ENCODE data around the gene RBP4.
A peak's percentile ranks its signal among the peaks of the same experiment; 100 is the strongest.

RBP4 gene

GRCh38 chr10:93566435-93567276 is 34.4 kb downstream of the RBP4 start, which contains the start of gene FFAR4:
TSS of gene FFAR4 (plus strand) at chr10:93566665. CDS start at chr10:93566721, 56 bp downstream.
- DNase-seq (ENCODE audit: extremely low spot score): no peak
- CTCF ChIA-PET: no interaction called here
- TF ChIP-seq TARDBP (IDR thresholded peaks at IDR 0.05) (no peak), ELF4 (IDR thresholded peaks at IDR 0.05) (no peak), SUZ12 (IDR thresholded peaks at IDR 0.05) (no peak), ARNT (IDR thresholded peaks at IDR 0.05) (no peak), CTBP1 (IDR thresholded peaks at IDR 0.05; ENCODE audit: borderline replicate concordance) (no peak), NFRKB (IDR thresholded peaks at IDR 0.05) (no peak)
- POLR2A ChIA-PET: no interaction called here

GRCh38 chr10:93565446-93565845 is 35.6 kb downstream of the RBP4 start:
- DNase-seq (ENCODE audit: extremely low spot score): no peak
- TF ChIP-seq FOXA1 (IDR thresholded peaks at IDR 0.05) (no peak), PKNOX1 (IDR thresholded peaks at IDR 0.05) (no peak), SP1 (IDR thresholded peaks at IDR 0.05) (no peak), BHLHE40 (IDR thresholded peaks at IDR 0.05; ENCODE audit: borderline replicate concordance) (no peak), ELF4 (IDR thresholded peaks at IDR 0.05) (no peak), FOXK2 (IDR thresholded peaks at IDR 0.05) (no peak), NFRKB (IDR thresholded peaks at IDR 0.05) (no peak), HDGF (IDR thresholded peaks at IDR 0.05; ENCODE audit: borderline replicate concordance) (no peak), LEF1 (IDR thresholded peaks at IDR 0.05; ENCODE audit: borderline replicate concordance) (no peak), CTBP1 (IDR thresholded peaks at IDR 0.05; ENCODE audit: borderline replicate concordance) (no peak), ARNT (IDR thresholded peaks at IDR 0.05) (no peak)
- POLR2A ChIA-PET: no interaction called here
- CTCF ChIA-PET: no interaction called here

- ChIA-PET CTCF (interaction anchor here (1.0 to 2.0 kb wide), 2 partner anchors 18 to 120 kb away, joined by 3 to 7 read pairs; no protein-coding TSS in a partner anchor), POLR2A (no interaction called here)
- TF ChIP-seq ELF4 (IDR thresholded peaks at IDR 0.05): no peak
- TF ChIP-seq ARNT (IDR thresholded peaks at IDR 0.05): no peak
- TF ChIP-seq FOXA1 (IDR thresholded peaks at IDR 0.05): no peak
- TF ChIP-seq SP1 (IDR thresholded peaks at IDR 0.05): no peak
- no peak for TF ChIP-seq HDGF (IDR thresholded peaks at IDR 0.05; ENCODE audit: borderline replicate concordance)
- no peak for TF ChIP-seq FOXM1 (IDR thresholded peaks at IDR 0.05; ENCODE audit: borderline replicate concordance)
- TF ChIP-seq FOXK2 (IDR thresholded peaks at IDR 0.05): no peak
- no peak for TF ChIP-seq SUZ12 (IDR thresholded peaks at IDR 0.05)
- TF ChIP-seq CTBP1 (IDR thresholded peaks at IDR 0.05; ENCODE audit: borderline replicate concordance): no peak
- no peak for TF ChIP-seq NFRKB (IDR thresholded peaks at IDR 0.05)
- no peak for TF ChIP-seq BHLHE40 (IDR thresholded peaks at IDR 0.05; ENCODE audit: borderline replicate concordance)
- no peak for TF ChIP-seq ZNF384 (IDR thresholded peaks at IDR 0.05)
- no peak for TF ChIP-seq PKNOX1 (IDR thresholded peaks at IDR 0.05)
- DNase-seq (ENCODE audit: extremely low spot score): no peak
Observed at GRCh38 chr10:93560541-93560940, 40.5 kb downstream of the RBP4 start.

- no peak for DNase-seq (ENCODE audit: extremely low spot score)
Observed at GRCh38 chr10:93559490-93559889, 41.5 kb downstream of the RBP4 start.

GRCh38 chr10:93554760-93555432 is 46.1 kb downstream of the RBP4 start:
- ChIA-PET CTCF (interaction anchor here (0.6 to 1.3 kb wide), 13 partner anchors 9 to 261 kb away, joined by 3 to 15 read pairs (median 5); no protein-coding TSS in a partner anchor), POLR2A (interaction anchor here (1.0 to 1.1 kb wide), 2 partner anchors 125 to 148 kb away, joined by 3 to 8 read pairs; no protein-coding TSS in a partner anchor)
- TF ChIP-seq SP1 (IDR thresholded peaks at IDR 0.05): no peak
- TF ChIP-seq LEF1 (IDR thresholded peaks at IDR 0.05; ENCODE audit: borderline replicate concordance): no peak
- TF ChIP-seq FOXA1 (IDR thresholded peaks at IDR 0.05): no peak
- TF ChIP-seq ZNF384 (IDR thresholded peaks at IDR 0.05): no peak
- no peak for TF ChIP-seq FOXK2 (IDR thresholded peaks at IDR 0.05)
- no peak for TF ChIP-seq ELF4 (IDR thresholded peaks at IDR 0.05)
- TF ChIP-seq NFRKB (IDR thresholded peaks at IDR 0.05): no peak
- TF ChIP-seq CTBP1 (IDR thresholded peaks at IDR 0.05; ENCODE audit: borderline replicate concordance): no peak
- no peak for TF ChIP-seq TARDBP (IDR thresholded peaks at IDR 0.05)
- no peak for TF ChIP-seq PKNOX1 (IDR thresholded peaks at IDR 0.05)
- no peak for TF ChIP-seq FOXM1 (IDR thresholded peaks at IDR 0.05; ENCODE audit: borderline replicate concordance)
- no peak for TF ChIP-seq ARNT (IDR thresholded peaks at IDR 0.05)
- no peak for TF ChIP-seq L3MBTL2 (conservative IDR thresholded peaks at IDR 0.05)
- TF ChIP-seq BHLHE40 (IDR thresholded peaks at IDR 0.05; ENCODE audit: borderline replicate concordance): no peak
- no peak for TF ChIP-seq HDGF (IDR thresholded peaks at IDR 0.05; ENCODE audit: borderline replicate concordance)
- no peak for TF ChIP-seq SUZ12 (IDR thresholded peaks at IDR 0.05)
- peak; percentile 89 for DNase-seq (ENCODE audit: extremely low spot score)

More at GRCh38 chr10:93559490-93559889, 41.5 kb downstream of the RBP4 start:
- POLR2A ChIA-PET: no interaction called here
- CTCF ChIA-PET: interaction anchor here (2.0 kb wide), 1 partner anchor 17 kb away, joined by 7 read pairs; no protein-coding TSS in a partner anchor
- TF ChIP-seq L3MBTL2 (conservative IDR thresholded peaks at IDR 0.05): no peak
- no peak for TF ChIP-seq FOXA1 (IDR thresholded peaks at IDR 0.05)
- TF ChIP-seq TARDBP (IDR thresholded peaks at IDR 0.05): no peak
- TF ChIP-seq PKNOX1 (IDR thresholded peaks at IDR 0.05): no peak
- no peak for TF ChIP-seq FOXK2 (IDR thresholded peaks at IDR 0.05)
- no peak for TF ChIP-seq ZNF384 (IDR thresholded peaks at IDR 0.05)

Measured in HEK293T (cell line).